ENCODE measurements around the gene HDAC4. TPM values are rescaled to one million over a fixed set of nuclear protein-coding genes. Genes with fewer than 3 reads are reported as not detected.
A peak's percentile ranks its signal among the peaks of the same experiment; 100 is the strongest.

The HDAC4 gene
- total RNA-seq, 1 experiment from 2014 or later = 32.0 TPM

DNA sequence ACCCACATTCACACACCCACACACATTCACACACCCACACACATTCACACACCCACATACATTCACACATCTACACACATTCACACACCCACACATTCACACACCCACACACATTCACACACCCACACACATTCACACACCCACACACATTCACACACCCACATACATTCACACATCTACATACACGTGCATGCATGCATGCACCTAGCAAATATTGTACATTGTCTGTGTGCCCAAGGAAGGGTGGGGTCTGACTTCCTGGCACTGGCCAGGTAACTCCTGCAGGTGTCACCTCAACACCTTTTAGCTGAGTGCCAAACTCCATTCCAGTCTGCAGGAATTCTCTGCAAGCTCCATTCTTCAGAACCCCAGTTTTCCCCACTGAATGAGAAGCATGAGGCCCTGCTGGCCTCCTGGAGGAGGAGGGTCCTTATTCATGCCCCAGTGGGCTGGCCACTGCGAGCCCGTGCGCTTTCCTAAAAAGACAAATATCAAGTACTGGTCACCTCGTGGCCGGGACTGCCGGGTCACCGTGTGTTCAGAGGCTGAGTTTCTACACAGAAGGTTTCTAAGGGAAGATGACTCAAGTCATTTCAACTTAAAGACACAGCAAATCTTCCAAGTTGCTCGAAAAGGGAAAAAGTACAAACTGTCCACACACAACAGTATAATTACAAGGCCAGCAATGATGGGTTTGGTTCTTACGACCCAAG lies 131.5 kb downstream of the HDAC4 start:
- H2BK15ac ChIP-seq (ENCODE audit: low read depth, low read length) = no peak overlapping the region
- H3K14ac ChIP-seq (ENCODE audit: insufficient read depth, low read length) = no peak overlapping the region
- no peaks in the 10 kb centered on the region for H3K9me3 Mint-ChIP-seq
- H3K79me2 ChIP-seq (ENCODE audit: insufficient read depth, low read length) = peaks cover 10% of the 10 kb centered on the region; the same call in 1 of the 2 replicates
- H4K20me1 ChIP-seq (ENCODE audit: control insufficient read depth, insufficient read depth, insufficient read length) = no peaks in the 10 kb centered on the region
- no peak overlapping the region for H3K23ac ChIP-seq (ENCODE audit: insufficient read length, low read depth, low read length)
- H3K18ac ChIP-seq (ENCODE audit: insufficient read length, low read depth, low read length) = no peak overlapping the region
- H2AFZ ChIP-seq (ENCODE audit: low read length) = no peak overlapping the region
- no peak overlapping the region for H3K4me2 ChIP-seq (ENCODE audit: insufficient read depth, insufficient read length, low read length)
- H4K5ac ChIP-seq (ENCODE audit: insufficient read length, low read depth, low read length) = no peak overlapping the region
- H2BK5ac ChIP-seq (ENCODE audit: insufficient read length, low read length) = no peak overlapping the region
- WGBS (ENCODE audit: extremely low coverage, insufficient read length, low lambda C conversion rate) = no CpG with 5 or more reads among the region's 10 CpGs
- H4K8ac ChIP-seq (replicated peaks; ENCODE audit: insufficient read length, low read depth, low read length) = no peak overlapping the region
- H3K56ac ChIP-seq (ENCODE audit: insufficient read length, low read depth, low read length) = no peak overlapping the region
- no peak overlapping the region for H4K91ac ChIP-seq (ENCODE audit: insufficient read length, low read depth, low read length)
- H2BK120ac ChIP-seq (ENCODE audit: low read depth, low read length, poor library complexity, severe bottlenecking) = no peak overlapping the region
- no peaks in the 10 kb centered on the region for H3K27me3 Mint-ChIP-seq (ENCODE audit: low read depth)
- H3K4ac ChIP-seq (ENCODE audit: low read depth, low read length) = no peak overlapping the region
- peaks cover 6% of the 10 kb centered on the region for H3K79me1 ChIP-seq (ENCODE audit: insufficient read depth, low read depth, low read length, poor library complexity, severe bottlenecking)
- H3K9me3 ChIP-seq (ENCODE audit: control insufficient read depth, low read depth, low read length) = no peaks in the 10 kb centered on the region
- H2BK12ac ChIP-seq (ENCODE audit: insufficient read length, low read depth, low read length) = no peak overlapping the region
- no peak overlapping the region for H2BK20ac ChIP-seq (ENCODE audit: low read depth, low read length, poor library complexity, severe bottlenecking)
- no peak overlapping the region for H3K27ac ChIP-seq (ENCODE audit: insufficient read length, low read depth, low read length)
- H3T11ph ChIP-seq (ENCODE audit: low read length) = no peak overlapping the region
- no peak overlapping the region for H3K9ac ChIP-seq (ENCODE audit: extremely low read depth, insufficient read length, low read length)
- no peaks in the 10 kb centered on the region; the same call in 1 of the 2 replicates for H3K27me3 ChIP-seq (ENCODE audit: insufficient read depth, low read length)
- peaks cover 2% of the 10 kb centered on the region; the same call in 1 of the 2 replicates for H3K4me1 ChIP-seq (ENCODE audit: insufficient read depth, low read length)
- no peak overlapping the region for H3K4me3 Mint-ChIP-seq
- DNase-seq = no peak
- no peak overlapping the region for H2AK5ac ChIP-seq (ENCODE audit: insufficient read length, low read length)
- no peak; the same call in 2 of the 3 replicates for TF ChIP-seq CTCF (conservative IDR thresholded peaks at IDR 0.05)
- H3K36me3 Mint-ChIP-seq (ENCODE audit: insufficient read depth in 1 of 3, low read depth in 3 of 3) = no peaks in the 10 kb centered on the region; a peak in 1 of 7 replicates
- H3K4me1 Mint-ChIP-seq = peaks cover 67 to 74% of the 10 kb centered on the region in 2 experiments
- H3K23me2 ChIP-seq (ENCODE audit: insufficient read length, low read depth, low read length, poor library complexity, severe bottlenecking) = no peaks in the 10 kb centered on the region
- H3K27ac Mint-ChIP-seq = peak overlapping the region; percentile 12 to 75 (median 49); a peak in 3 of 7 replicates
